Measurements from ENCODE around the gene CENPM. TPM values are rescaled to one million over a fixed set of nuclear protein-coding genes. Genes with fewer than 3 reads are reported as not detected.

CENPM gene
- total RNA-seq, 1 donor from 2014 or later = 13.3 TPM

DNA sequence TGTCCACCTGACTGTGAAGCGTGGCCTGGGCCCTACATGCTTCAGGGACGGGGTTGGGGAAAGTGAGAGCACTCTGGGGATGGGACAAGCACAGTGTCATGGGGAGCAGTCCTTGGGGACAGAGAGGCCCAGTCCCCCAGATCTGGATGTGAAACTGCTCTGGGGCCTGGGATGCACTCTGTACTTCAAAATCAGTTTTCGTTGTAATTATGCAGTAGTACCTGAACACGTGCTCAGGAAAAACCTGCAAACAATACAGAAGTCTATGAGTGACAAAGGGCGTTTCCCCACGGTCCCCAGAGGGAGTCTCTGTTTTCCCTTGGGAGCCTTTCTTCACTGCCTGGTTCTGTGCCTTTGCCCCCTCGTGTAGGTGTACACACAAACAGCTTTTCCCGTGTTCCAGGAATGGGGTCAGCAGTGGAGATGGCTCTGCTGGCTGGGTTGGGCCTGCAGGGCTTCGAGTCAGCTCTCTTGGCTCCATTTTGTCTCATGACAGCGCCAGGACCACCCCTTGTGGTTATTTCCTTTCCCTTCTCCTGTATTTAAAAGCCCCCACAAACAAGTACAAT lies 15.2 kb downstream of the CENPM start:
- peak overlapping the region; percentile 52 for H3K4me3 Mint-ChIP-seq
- ATAC-seq (ENCODE audit: low read depth) (peak; percentile 35), DNase-seq (peak; percentile 72)
- intact Hi-C loops (cut with micrococcal nuclease) = loop anchor here (1.0 to 10.0 kb wide), 2 partner anchors 9 to 977 kb away; partner anchors contain the start of gene RBX1
- no peaks in the 10 kb centered on the region for H3K9me3 Mint-ChIP-seq
- no peaks in the 10 kb centered on the region for H3K36me3 Mint-ChIP-seq (ENCODE audit: low read depth)
- H3K4me1 Mint-ChIP-seq = peaks cover 97% of the 10 kb centered on the region
- peak overlapping the region; percentile 100 for H3K27ac Mint-ChIP-seq
- TF ChIP-seq CTCF (IDR thresholded peaks at IDR 0.05) = no peak
- H3K27me3 Mint-ChIP-seq = no peaks in the 10 kb centered on the region
- ChIA-PET POLR2A (interaction anchor here (0.7 to 4.8 kb wide), 5 partner anchors 9 to 99 kb away, joined by 4 to 51 read pairs (median 14); partner anchors contain the start of gene SREBF2), CTCF (interaction anchor here (0.7 kb wide), 1 partner anchor 9 kb away, joined by 3 read pairs; no protein-coding TSS in a partner anchor)

GRCh38 chr22:41929418-41929810 lies 17.5 kb downstream of the CENPM start:
- POLR2A ChIA-PET = interaction anchor here (0.7 to 14.7 kb wide), 5 partner anchors 8 to 1075 kb away, joined by 6 to 1414 read pairs (median 141); partner anchors contain the start of genes SHISA8 and SREBF2
- intact Hi-C loops (cut with micrococcal nuclease) = no loop called here

DNA sequence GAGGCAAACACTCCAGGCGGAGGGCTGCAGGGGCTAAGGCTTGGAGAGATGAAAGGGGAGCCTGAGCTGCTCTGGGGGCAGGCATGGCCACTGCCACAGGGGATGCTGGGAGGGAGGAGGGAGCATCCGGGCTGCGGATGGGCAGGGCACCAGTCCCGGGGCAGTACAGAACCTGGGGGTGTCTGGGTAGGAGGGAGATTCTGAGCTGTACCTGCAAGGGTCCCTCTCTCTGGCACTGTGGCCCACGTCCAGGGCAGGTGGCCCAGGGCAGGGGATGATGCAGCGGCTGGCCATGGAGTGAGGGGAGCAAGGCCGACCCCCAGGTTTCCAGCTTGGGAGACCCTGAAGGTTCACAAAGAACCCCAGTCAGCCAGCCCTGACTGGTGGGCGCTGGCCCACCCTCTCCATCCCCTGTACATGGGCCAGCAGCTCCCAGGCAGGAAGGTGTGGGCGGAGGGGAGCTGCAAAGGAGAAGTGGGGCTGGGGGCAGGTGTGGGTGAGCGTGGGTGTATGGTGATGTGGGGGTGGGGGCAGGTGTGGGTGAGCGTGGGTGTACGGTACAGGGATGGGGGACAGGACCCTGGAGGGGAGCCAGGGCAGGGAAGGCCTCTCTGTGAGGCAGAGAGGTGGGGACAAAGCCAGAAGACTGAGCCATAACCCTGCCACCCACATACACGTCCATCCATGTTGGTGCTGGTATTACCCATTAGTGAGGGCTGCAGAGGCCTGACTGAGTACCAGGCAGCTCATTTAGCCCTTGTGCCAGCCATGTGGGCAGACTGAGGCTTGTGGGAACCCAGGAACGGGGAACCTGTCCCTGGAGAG lies 18.1 kb downstream of the CENPM start:
- CTCF ChIA-PET = interaction anchor here (0.6 to 11.8 kb wide), 2 partner anchors 9 to 12 kb away, joined by 3 to 258 read pairs; no protein-coding TSS in a partner anchor
- POLR2A ChIA-PET = interaction anchor here (0.6 to 14.7 kb wide), 7 partner anchors 8 to 1074 kb away, joined by 3 to 1414 read pairs (median 51); partner anchors contain the start of genes SHISA8 and SREBF2
- Mint-ChIP-seq H3K4me3 (peak overlapping the region; percentile 82), H3K36me3 (ENCODE audit: low read depth) (peaks cover 19% of the 10 kb centered on the region), H3K27me3 (no peaks in the 10 kb centered on the region), H3K4me1 (peaks cover 84% of the 10 kb centered on the region), H3K9me3 (no peaks in the 10 kb centered on the region), H3K27ac (peak overlapping the region; percentile 94)
- intact Hi-C loops (cut with micrococcal nuclease) = no loop called here
- ATAC-seq (ENCODE audit: low read depth) (no peak), DNase-seq (no peak)
- TF ChIP-seq CTCF (IDR thresholded peaks at IDR 0.05) = no peak

More at GRCh38 chr22:41929418-41929810, 17.5 kb downstream of the CENPM start:
- Mint-ChIP-seq H3K4me1 (peaks cover 85% of the 10 kb centered on the region), H3K27ac (peak overlapping the region; percentile 94), H3K9me3 (no peaks in the 10 kb centered on the region), H3K36me3 (ENCODE audit: low read depth) (peaks cover 15% of the 10 kb centered on the region), H3K27me3 (no peaks in the 10 kb centered on the region), H3K4me3 (peak overlapping the region; percentile 82)
- ATAC-seq (ENCODE audit: low read depth) (no peak), DNase-seq (no peak)
- TF ChIP-seq CTCF (IDR thresholded peaks at IDR 0.05) = no peak
- CTCF ChIA-PET = interaction anchor here (11.8 kb wide), 1 partner anchor 8 kb away, joined by 258 read pairs; no protein-coding TSS in a partner anchor

DNA sequence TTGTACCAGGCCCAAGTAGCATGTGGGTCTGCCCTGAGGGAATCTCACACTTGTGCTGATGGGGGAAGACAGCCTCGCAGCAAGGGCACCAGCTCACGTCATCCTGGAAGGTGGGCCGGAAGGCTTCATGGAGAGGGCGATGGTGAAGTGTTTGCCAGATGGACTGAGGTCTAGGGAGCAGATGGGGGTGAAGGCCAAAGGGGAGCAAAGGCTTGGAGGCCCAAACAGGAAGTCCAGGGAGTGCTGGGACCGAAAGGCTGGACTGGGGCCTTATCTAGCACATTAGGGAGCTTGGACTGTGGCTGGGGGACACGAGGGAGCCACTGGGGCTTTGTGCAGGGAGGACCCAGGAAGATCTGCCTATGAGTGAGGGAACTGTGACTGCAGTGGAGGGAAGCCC lies 19.1 kb downstream of the CENPM start:
- ATAC-seq (ENCODE audit: low read depth) (no peak), DNase-seq (no peak)
- CTCF ChIA-PET = interaction anchor here (11.8 kb wide), 1 partner anchor 10 kb away, joined by 258 read pairs; no protein-coding TSS in a partner anchor
- TF ChIP-seq CTCF (IDR thresholded peaks at IDR 0.05) = no peak
- POLR2A ChIA-PET = interaction anchor here (4.8 to 14.7 kb wide), 5 partner anchors 7 to 96 kb away, joined by 51 to 1414 read pairs (median 141); partner anchors contain the start of genes SHISA8 and SREBF2
- H3K4me1 Mint-ChIP-seq = peaks cover 84% of the 10 kb centered on the region
- H3K4me3 Mint-ChIP-seq = peak overlapping the region; percentile 82
- H3K27me3 Mint-ChIP-seq = no peaks in the 10 kb centered on the region
- peak overlapping the region; percentile 94 for H3K27ac Mint-ChIP-seq
- H3K9me3 Mint-ChIP-seq = no peaks in the 10 kb centered on the region
- peaks cover 28% of the 10 kb centered on the region for H3K36me3 Mint-ChIP-seq (ENCODE audit: low read depth)
- intact Hi-C loops (cut with micrococcal nuclease) = no loop called here

Data from activated B cell treated with CpG ODN at 0.5 μM for 24 hours (primary cell).